Lower leg skin (tissue), 4 donors: Measurements from ENCODE around the gene THADA. TPM values are rescaled to one million over a fixed set of nuclear protein-coding genes. Genes with fewer than 3 reads are reported as not detected.
A peak's percentile ranks its signal among the peaks of the same experiment; 100 is the strongest.

Experiments used
- DNase-seq, 2 donors: peaks; one replicate each; pipeline ENCODE4 v3.0.0-alpha.2; 2019; ENCODE audit warnings: low spot score in 2 of 2
- H3K4me3 ChIP-seq: fragments of 200-600 bp; sonication (generic); 2 replicates; pipeline ENCODE4 v1.5.1; 2017; ENCODE audit warnings: mild to moderate bottlenecking, low read depth; ENCODE audit not compliant: poor library complexity, severe bottlenecking
- POLR2A ChIP-seq, 2 donors: fragments of 450-650 bp; IDR thresholded peaks; one replicate each; pipeline ENCODE4 v1.6.1; 2016 to 2017; ENCODE audit warnings: antibody characterized with exemption in 2 of 2, mild to moderate bottlenecking in 1 of 2, moderate library complexity in 1 of 2
- WGBS, 2 donors: methylation state at CpG; one replicate each; pipeline ENCODE4 v1.1.5; 2018; 5-methylcytosine and 5-hydroxymethylcytosine counted together
- intact Hi-C: fragments of 100-400 bp; cut with DNase I; formaldehyde crosslinking; loops from one replicate; pipeline ENCODE4 v1.15.0; 2023; ENCODE audit warnings: low total_unique reads
- total RNA-seq, 4 donors: library from RNA; depleted of rRNA; stranded (reverse); fragments of >200 nt; gene quantifications; one replicate each; pipeline ENCODE4 v1.1.0, GENCODE V29; 2016
- TF ChIP-seq, protein P1 (sequence below), 3 donors: fragments of 450-650 bp; IDR thresholded peaks; one replicate each; pipeline ENCODE4 v1.5.1; 2016; ENCODE audit warnings: antibody characterized with exemption in 3 of 3, mild to moderate bottlenecking in 3 of 3, moderate library complexity in 2 of 3

Gene THADA
- total RNA-seq, 4 donors from 2014 or later, result 19.5 to 26.4 (median 22.2) TPM

- TF ChIP-seq, protein P1, sequence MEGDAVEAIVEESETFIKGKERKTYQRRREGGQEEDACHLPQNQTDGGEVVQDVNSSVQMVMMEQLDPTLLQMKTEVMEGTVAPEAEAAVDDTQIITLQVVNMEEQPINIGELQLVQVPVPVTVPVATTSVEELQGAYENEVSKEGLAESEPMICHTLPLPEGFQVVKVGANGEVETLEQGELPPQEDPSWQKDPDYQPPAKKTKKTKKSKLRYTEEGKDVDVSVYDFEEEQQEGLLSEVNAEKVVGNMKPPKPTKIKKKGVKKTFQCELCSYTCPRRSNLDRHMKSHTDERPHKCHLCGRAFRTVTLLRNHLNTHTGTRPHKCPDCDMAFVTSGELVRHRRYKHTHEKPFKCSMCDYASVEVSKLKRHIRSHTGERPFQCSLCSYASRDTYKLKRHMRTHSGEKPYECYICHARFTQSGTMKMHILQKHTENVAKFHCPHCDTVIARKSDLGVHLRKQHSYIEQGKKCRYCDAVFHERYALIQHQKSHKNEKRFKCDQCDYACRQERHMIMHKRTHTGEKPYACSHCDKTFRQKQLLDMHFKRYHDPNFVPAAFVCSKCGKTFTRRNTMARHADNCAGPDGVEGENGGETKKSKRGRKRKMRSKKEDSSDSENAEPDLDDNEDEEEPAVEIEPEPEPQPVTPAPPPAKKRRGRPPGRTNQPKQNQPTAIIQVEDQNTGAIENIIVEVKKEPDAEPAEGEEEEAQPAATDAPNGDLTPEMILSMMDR (IDR thresholded peaks at IDR 0.05), result no peak
- no peak for TF ChIP-seq POLR2A (IDR thresholded peaks at IDR 0.05)
- H3K4me3 ChIP-seq, result no peak overlapping the region
- intact Hi-C loops, result no loop called here
- DNase-seq, result no peak
Measured at GRCh38 chr2:43435746-43436145, 160.1 kb downstream of the THADA start.

DNA sequence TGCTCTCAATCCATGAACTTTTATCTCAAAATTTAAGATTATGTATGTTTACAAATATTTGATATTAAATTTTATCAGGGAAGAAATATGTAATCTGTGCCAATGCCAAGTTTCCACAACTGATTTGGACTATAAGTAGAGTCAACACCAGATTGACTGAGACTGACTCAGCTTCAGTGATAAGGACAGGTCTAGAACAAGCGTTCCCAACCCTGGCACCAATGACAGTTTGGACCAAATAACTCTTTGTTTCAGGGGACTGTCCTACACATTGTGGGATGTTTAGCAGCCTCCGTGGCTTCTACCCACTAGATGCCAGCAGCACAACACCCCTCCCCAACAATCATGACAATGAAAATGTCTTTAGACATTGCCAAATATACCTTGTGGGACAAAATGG is 165.3 kb downstream of the THADA start:
- no peak for DNase-seq
- intact Hi-C loops, result no loop called here
- no peak overlapping the region for H3K4me3 ChIP-seq
- TF ChIP-seq POLR2A (IDR thresholded peaks at IDR 0.05), result no peak
- TF ChIP-seq, protein P1 (IDR thresholded peaks at IDR 0.05), result no peak
- WGBS, 2 donors, result 55 to 61% methylated on average over 2 of the region's 2 CpGs

DNA sequence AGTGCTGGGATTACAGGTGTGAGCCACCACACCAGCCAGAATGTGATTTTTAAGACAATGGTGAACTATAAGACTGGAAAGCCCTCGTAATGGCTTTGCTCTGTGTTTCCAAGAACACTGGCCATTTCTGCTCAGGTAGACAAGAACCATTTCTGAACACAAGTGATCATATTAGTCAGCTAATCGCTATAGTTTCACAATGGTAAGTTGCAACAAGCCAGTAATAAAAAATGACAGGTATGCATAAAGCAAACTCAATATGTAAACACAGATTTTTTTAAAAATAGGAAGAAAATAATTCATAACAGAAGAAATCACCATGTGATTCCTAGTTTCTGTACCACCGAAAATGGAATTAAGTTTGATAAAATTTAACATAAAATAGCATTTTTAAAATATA is 166.5 kb downstream of the THADA start:
- TF ChIP-seq, protein P1 (IDR thresholded peaks at IDR 0.05), result no peak

GRCh38 chr2:43427032-43427424 is 168.8 kb downstream of the THADA start:
- no peak overlapping the region for H3K4me3 ChIP-seq
- intact Hi-C loops, result no loop called here
- DNase-seq, result no peak
- no peak for TF ChIP-seq POLR2A (IDR thresholded peaks at IDR 0.05)
- TF ChIP-seq, protein P1 (IDR thresholded peaks at IDR 0.05), result no peak
- WGBS, 2 donors, result 85 to 87% methylated on average over 8 of the region's 8 CpGs

More for the DNA sequence above, 166.5 kb downstream of the THADA start:
- no peak for DNase-seq
- no peak overlapping the region for H3K4me3 ChIP-seq
- 84 to 86% methylated on average over 3 of the region's 3 CpGs for WGBS, 2 donors
- intact Hi-C loops, result no loop called here

DNA sequence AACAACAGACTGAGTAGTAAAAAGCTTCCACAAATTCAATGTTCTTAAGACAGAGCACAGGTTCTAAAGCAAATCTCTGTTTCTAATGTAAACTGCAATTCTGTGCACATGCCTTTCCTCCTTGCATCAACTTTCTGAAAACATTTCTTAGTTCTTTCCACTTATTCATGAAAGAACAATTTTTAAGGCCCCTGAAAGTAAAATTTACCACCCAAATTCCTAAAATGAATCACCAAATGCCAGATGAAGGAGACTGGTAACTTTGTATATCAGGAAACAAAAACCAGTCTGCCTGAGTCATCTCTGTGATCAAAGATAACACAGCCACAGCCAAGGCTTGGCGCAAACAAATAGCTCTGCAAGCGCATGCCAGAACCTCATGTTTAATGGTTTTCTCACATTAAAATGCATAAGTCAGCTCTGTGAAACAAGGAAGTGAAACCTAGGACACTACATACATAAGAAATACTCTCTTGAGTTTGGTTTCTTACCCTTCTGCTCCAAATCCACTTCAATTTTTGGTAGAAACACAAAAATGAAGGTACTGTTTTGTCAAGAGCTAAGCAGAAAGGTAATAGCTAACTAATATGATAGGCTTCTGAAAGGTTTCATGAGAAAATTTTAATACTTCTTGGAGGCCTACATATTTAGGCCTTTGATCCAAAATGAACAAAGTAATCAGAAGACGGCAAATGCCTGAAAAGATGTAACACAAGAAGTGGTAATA is 169.4 kb downstream of the THADA start:
- intact Hi-C loops, result no loop called here
- 24 to 30% methylated on average over 3 of the region's 3 CpGs for WGBS, 2 donors
- TF ChIP-seq, protein P1 (IDR thresholded peaks at IDR 0.05), result no peak
- no peak for TF ChIP-seq POLR2A (IDR thresholded peaks at IDR 0.05)
- DNase-seq, result peak; percentile 79 to 88
- H3K4me3 ChIP-seq, result no peak overlapping the region

- intact Hi-C loops, result no loop called here
- TF ChIP-seq POLR2A (IDR thresholded peaks at IDR 0.05), result no peak
- TF ChIP-seq, protein P1 (IDR thresholded peaks at IDR 0.05), result no peak
- no peak for DNase-seq
- no peak overlapping the region for H3K4me3 ChIP-seq
- 76 to 84% methylated on average over 1 of the region's 1 CpG for WGBS, 2 donors
Measured at GRCh38 chr2:43425659-43426058, 170.2 kb downstream of the THADA start.
